ENCODE data around the gene MARK3.

- TF ChIP-seq CTCF (IDR thresholded peaks at IDR 0.05) = no peak
- no peak for TF ChIP-seq POLR2A (IDR thresholded peaks at IDR 0.05)
Measured at GRCh38 chr14:103483600-103483999, 98.4 kb downstream of the MARK3 start.

Data from lower leg skin (tissue), 3 donors.